Caki2 (cell line): Measurements from ENCODE around the gene GARIN5B. TPM values are rescaled to one million over a fixed set of nuclear protein-coding genes. Genes with fewer than 3 reads are reported as not detected.

Experiments used
- DNase-seq: peaks from one replicate; pipeline ENCODE4 v3.0.0-alpha.2; 2015; ENCODE audit warnings: low read depth
- in situ Hi-C: cut with HindIII; loops from 2 replicates; pipeline ENCODE4 v1.10.0; 2016; ENCODE audit warnings: low sequenced_read_pairs, low pct_unique_long_range_greater_than_20kb, mixed read lengths
- total RNA-seq: library from RNA; depleted of rRNA; stranded (reverse); fragments of >200 nt; shearing (Covaris generic); gene quantifications from 2 replicates; pipeline ENCODE4 v1.2.3, GENCODE V29; 2014; ENCODE audit warnings: low replicate concordance

GARIN5B gene
- total RNA-seq, 1 experiment from 2014 or later = not detected

DNA sequence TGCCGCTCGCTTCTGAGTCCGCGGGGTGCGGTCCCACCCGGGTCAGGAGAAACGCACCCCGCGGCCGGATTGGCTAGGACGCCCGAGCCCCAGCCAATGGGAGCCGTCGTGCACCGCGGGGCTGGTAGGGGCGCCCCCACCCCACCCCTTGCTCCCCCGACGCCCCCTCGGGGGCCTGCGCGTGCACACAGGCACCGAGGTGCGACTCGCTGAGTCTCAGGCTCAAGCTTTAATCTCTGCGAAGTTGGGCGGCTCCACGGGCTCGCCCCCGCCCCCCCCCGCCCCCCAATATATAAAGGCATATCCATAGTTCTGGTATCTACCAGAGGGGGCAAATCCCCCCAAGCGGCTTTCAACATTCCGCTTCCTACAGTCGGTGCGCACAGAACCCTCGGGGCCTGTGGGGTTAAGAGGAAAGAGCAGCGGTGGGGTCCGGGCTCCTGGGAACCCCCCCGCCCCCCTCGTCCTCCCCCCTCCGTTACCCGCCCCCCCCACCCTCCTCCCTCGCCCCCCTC is 8.3 kb downstream of the GARIN5B start, which contains the start of gene COX6B2:
Gene COX6B2 (minus strand): TSS at position 22 of the 515 bp plus-strand sequence. CDS start 198 bp downstream, outside the sequence.
- no peak for DNase-seq
- in situ Hi-C loops = no loop called here

DNA sequence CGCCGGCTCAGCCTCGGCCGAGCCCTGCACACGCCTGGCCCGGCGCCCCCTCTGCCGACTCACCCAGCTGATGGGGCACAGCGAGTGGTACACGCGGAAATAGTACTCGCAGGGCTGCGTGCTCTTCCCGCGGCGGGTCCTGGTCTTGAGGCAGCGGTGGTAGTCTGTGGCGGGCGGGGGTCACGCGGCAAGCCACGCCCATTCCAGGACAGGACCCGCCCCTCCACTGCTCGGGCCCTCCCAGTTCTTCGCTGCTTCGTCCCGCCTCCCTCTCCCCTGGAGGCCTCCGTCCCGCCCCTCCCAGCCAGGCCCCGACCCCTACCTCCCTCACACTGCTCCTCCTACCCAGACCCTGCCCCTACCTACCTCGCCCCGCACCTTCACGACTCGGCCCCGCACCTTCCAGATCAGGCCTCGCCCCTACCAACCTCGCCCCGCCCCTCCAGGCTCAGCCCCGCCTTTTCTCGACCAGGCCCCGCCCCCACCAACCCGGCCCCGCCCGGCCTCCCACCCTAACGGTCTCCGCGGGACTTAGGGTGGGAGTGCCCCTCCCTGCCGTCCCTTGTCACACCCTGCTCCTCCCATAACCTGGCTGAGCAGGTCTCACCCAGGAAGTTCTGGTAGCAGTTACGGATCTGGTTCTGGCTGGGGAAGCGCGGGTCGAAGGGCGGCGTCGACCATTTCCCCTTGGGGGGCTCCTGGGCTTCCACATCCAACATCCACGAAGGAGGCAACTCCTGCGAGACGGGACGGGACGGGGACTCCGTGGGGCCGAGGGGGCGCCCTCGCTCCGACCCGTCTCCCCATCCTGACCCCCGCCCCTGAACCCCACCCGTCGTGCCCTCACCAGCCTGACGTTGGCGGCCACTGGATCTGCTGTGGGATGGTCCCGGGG is 9.0 kb downstream of the GARIN5B start:
- in situ Hi-C loops = no loop called here
- peak; percentile 73 for DNase-seq

DNA sequence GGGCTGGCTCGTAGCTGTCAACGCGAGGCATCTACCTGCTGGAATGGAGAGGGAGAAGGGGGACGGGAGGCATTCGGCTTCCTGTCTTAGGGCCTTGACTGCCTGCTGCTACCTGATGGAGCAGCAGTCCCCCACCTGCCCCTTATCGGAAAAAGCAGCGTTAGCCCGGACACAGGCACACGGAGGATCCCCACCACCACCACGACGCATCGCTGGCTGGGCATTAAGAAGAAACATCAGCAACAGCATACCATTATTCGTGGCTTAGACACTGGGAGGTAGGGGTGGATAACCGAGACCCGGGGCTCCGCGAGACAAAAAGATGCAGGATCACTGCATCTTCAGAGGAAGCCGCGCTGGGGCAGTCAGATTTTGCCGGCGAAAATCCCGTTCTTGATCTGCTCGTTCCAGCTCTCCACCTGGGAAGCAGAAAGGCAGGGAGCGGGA is 9.7 kb downstream of the GARIN5B start:
- no peak for DNase-seq
- in situ Hi-C loops = no loop called here

DNA sequence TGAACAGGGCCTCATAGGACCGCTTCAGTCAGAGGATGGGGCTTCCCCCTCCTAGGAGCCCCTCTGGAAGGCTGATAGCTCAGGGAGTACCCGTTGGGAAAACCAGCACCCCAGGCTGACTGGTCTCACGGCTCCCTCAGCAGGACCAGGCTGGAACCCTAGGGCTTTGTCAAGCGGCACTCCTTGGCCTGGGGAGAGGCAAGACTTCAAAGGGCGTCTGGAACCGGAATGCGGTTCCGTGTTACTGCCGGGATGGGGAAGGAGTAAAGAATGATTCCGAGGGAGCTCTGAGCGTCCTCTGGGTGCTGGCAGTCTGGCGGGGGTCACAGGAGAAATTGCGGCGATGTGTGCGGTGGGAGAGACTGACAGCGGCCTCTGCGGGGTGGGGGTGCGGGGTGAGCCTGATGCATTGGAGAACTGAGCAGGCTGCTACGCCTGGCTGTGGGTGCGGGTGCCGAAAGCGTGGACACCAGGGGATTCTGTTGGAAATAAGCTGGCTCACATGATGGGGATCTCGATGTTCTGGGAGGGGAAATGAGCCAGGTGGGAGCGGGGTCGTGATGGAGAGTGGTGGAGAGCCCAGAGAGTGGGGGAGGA is 10.4 kb downstream of the GARIN5B start:
- no peak for DNase-seq
- in situ Hi-C loops = no loop called here

DNA sequence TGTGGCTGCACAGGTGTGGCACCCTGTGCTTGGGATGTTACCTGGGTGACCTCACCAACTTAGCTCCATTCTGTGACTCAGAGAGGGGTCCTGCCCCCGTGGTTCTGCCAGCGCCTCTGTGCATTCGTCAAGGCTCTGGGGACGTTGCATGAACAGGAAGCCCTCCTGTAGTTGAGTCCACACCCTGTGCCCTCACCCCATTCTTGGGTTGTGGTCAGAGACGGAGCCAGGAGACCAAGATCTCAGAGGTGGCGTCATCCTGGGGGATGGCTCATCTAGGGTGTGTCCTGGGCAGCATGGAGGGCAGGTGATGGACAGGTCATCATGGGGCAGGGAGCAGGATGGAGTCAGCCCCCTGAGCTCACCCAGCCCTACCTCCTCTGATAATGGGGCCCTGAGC is 11.0 kb downstream of the GARIN5B start:
- in situ Hi-C loops = no loop called here
- DNase-seq = no peak

DNA sequence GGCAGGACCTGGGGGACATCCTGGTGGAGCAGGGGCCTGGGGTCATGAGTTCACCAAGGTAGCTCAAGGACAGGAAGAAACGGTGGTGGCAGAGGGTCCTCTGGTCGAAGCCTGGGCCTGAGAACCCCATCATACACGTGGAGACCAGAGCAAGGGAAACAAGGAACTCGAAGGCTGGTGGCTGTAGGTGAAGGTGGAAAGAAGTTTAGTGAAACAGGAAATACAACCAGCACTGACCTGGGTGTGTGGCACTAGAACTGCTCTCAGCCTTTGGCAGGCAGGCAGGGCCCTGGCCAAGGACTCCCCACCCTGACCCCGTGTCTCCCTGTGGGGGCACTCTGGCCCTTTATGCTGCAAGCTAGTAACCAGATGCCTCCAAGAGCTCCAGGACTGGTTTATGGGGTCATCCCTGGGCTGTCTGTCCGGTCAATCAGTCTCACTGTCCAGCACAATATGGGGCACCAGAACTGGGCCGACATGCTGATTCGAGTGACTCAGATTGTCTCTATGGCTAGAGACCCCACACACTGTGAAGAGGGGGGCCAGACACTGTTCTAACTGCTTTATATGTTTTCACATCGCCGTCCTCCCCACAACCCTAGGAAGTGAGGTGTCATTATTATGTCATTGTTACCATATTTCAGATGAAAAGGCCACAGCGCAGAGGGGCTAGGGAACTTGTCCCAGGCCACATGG is 12.3 kb downstream of the GARIN5B start:
- in situ Hi-C loops = no loop called here
- DNase-seq = no peak

DNA sequence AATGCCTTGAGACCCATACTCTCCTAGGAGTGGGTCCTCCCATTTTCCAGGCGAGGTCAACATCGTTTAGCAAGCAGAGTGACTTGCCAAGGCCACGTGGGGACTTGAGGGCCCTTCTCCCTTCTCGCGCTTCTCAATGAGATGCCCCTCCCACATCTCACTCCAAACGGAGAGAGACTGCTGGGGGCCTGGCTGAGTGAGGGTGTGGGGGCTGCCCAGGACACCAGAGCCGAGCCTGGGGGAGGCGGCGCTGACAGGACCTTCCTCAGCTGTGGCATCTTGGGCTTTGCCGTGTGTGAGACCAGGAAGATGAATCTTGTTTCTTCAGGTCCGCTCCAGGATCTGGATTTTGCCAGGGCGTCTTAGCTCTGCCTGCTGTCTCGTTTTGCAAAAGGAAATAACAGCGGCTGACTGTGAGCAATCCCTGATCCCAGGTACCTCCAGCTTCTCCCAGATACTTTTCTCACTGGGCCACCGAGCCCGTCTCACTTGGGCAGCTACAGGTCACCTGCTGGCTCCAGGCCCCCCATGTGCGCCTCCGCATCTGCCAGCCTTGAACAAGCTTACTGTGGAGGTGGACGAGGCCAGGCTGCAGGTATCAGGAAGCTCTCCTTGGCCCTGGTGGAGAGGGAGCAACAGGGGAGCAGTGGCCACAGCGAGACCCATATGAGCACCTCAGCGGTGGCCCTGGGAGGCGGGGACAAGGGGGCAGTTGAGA is 14.6 kb downstream of the GARIN5B start:
- in situ Hi-C loops = loop anchor here (10.0 kb wide), 1 partner anchor 54 kb away; no protein-coding TSS in a partner anchor
- DNase-seq = no peak

DNA sequence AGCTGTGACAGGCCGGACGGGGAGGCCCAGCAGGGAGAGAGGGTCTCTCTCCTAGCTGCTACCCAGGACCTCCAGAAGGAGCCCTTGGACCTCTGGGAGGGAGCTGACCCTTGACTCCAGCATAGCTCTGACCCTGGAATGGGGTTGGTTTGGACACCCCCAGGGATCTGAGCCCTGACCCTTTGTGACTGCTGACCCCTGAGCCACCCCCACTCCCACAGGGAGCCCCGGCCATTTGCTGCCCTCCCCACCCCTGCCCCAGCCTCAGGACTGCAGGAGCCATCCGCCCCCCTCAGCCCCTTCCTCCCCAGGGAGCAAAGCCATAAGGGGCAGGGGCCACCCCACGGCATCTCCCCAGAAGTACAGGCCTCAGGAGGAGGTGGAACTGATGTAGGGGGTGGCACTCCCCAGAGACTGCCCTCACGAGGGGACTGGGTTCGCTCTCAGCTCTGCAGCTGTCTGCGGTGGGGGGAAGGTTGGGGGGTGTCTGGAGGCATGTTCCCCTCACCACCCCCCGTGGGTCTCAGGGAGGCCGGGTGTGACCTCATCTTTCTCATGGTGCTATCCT is 15.5 kb downstream of the GARIN5B start:
- in situ Hi-C loops = loop anchor here (10.0 kb wide), 1 partner anchor 53 kb away; no protein-coding TSS in a partner anchor
- DNase-seq = no peak

DNA sequence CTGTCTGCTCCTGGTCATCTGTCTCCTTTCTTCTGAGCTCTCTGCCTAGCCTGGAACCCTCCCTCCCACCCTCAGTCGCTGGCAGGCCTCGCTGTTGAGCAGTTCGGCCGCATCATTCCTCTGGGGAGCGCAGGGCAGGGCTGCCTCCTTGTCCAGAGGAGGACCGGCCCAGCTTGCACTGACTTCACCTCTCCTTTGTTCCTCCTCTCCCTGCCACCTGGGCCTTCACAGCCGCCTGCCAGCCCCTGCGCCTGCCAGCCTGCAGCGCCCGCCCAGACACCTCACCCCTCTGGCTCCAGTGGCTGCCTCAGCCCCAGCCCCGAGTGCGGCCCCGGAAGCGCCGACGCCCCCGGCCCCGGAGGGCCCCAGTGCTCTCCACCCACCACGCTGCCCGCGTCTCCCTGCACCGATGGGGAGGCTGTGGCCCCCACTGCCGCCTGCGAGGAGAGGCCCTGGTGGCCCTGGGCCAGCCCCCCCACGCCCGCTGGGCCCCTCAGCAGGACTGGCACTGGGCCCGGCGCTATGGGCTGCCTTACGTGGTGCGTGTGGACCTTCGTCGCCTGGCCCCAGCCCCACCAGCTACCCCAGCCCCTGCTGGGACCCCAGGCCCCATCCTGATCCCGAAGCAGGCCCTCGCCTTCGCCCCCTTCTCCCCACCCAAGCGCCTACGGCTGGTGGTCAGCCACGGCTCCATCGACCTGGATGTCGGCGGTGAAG is 16.2 kb downstream of the GARIN5B start:
- in situ Hi-C loops = loop anchor here (10.0 kb wide), 1 partner anchor 52 kb away; no protein-coding TSS in a partner anchor
- no peak for DNase-seq

DNA sequence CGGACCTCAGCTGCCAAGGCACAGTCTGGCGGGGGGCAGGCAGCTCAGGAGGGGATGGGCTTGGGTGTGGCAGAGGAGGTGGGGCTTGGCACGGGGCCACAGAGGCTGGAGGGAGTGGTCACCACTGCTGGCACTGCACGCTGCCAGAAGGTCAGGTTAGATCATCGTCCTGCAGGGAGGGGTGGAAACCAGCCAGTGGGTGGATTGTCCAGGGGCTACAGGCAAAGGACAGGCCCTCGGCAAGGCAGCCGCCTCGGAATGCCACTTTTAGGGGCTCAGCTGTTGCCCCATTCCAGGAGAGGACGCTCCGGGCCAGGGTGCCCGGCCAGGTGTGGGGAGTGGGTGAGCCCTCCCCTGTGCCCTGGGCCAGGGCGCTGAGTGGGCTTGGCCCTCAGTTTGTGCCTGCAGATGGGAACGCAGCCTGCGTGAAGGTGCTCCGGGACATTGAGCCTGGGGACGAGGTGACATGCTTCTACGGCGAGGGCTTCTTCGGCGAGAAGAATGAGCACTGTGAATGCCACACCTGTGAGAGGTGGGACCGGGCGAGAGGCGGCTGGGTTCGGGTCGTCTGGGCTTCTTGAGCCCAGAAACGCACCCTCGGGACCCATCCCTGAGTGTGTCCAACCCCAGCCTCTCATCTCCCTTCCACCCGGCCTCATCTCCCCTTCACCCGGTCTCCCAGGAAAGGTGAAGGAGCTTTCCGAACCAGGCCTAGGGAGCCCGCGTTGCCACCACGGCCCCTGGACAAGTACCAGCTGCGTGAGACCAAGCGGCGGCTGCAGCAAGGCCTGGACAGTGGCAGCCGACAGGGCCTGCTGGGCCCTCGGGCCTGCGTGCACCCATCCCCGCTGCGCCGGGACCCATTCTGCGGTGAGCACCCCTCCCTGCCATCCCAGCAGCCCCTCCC is 17.0 kb downstream of the GARIN5B start:
- in situ Hi-C loops = loop anchor here (10.0 kb wide), 1 partner anchor 51 kb away; no protein-coding TSS in a partner anchor
- peak; percentile 71 for DNase-seq

DNA sequence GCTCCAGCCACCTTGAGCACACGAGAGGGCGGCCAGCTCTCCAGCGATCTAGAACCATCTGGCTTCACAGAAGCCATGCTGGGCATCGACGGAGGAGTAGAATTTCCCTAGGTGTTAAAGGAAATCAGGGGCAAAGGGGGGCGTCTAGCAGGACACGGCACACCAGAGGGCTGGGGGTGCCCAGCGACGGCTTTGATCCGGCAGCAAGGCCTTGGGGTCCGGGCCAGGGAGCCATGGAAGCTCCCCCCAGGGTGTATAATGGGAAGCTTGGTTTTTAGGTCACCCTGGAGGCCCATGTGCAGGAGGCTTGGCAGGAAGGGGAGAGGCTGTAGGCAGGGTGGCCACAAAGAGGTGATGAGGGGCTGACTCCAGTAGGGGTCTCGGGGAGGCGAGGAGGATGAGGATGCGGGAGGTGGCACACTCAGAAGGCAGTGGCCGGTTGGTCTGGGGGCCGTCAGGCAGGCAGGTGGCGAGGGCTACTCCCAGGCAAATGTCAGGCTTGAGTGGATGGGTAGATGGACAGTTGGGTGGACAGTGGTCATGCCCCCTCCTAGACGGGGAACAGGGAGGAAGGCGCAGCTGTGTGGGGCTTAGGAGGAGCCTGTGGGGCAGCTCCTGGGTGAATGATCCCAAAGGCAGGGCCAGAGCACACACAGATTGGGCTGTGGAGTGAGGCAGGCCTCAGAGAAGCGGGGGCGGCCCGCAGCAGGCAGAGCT is 17.8 kb downstream of the GARIN5B start:
- DNase-seq = no peak
- in situ Hi-C loops = loop anchor here (10.0 kb wide), 1 partner anchor 50 kb away; no protein-coding TSS in a partner anchor

DNA sequence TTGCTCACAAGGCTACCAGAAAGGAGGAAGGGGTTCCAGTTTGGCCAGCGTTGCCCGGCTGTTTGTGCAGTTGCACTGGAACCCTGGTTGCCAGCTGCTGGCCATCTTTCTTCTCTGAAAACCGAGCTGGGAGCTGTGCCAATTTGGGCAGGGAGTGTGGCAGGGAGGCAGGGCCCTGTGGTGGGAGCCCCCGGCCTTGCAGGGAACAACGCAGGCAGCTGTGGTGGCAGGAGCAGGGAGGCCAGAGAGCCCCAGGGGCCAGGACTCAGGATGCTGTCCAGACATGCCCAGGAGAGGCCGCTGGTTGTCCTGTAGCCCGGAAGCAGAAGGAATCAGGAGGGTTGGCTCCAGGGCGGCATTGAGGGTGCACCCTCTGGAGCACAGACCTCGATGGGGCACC is 18.6 kb downstream of the GARIN5B start:
- DNase-seq = no peak
- in situ Hi-C loops = loop anchor here (10.0 kb wide), 1 partner anchor 50 kb away; no protein-coding TSS in a partner anchor

DNA sequence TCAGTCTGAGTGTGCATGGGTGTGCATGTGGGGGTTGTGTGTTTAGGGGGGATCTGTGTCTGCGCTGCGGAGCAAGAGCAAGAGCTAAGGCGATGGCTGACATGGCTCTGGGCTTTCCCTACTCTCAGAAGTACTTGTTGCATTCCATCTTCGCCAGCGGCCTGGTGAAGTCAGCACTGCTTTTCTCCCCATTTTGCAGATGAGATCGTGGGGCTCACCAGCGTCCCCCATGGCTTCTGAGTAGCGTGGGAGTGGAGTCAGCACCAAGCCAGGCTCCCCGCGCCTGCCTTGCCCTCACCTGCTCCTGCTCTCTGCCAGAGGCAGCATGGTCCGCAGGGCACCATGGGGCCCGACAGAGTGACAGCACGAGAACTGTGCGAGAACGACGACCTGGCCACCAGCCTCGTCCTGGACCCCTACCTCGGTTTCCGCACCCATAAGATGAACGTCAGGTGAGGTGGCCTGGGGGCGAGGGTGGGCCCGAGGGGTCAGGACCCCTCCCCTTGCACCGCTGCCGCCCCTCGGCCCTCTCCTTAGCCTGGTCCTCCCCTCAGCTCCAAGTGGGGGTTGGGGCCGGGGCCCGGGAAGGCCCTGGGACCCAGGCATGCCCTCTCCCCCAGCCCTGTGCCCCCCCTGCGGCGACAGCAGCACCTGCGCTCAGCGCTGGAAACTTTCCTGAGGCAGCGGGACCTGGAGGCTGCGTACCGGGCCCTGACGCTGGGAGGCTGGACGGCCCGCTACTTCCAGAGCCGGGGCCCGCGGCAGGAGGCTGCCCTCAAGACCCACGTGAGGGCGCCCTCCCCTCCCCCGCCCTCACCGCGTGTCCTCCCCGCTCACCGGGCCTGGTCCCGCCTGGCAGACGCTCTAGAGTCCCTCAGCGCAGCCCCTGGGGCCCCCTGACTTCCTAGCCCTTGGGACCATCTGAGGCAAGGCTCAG is 21.2 kb downstream of the GARIN5B start:
- no peak for DNase-seq
- in situ Hi-C loops = loop anchor here (10.0 kb wide), 1 partner anchor 47 kb away; no protein-coding TSS in a partner anchor

DNA sequence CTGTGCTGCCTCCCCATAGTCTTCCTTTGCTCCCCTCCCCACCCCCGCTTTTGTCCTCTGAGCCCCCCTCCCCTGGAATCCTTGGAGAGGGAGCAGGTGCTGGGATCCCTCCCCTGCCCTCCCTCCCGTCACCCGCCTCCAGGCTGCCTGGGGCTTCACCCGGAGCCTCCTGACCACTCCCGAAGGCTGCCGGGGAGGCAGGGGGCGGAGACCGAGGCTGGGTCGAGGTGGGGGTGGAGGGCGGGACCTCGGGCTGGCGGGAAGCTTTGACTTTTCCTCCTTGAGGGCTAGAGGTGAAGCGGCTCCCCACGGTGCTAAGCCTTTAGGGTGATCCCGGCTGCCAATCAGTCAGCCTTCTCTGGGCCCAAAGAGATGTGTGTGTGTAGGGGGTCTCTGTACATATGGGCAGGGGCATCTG is 21.9 kb downstream of the GARIN5B start:
- in situ Hi-C loops = loop anchor here (10.0 kb wide), 1 partner anchor 46 kb away; no protein-coding TSS in a partner anchor
- peak; percentile 26 for DNase-seq
